COR-L47 (cell line): ENCODE data around the gene KCTD4.
"Not testable (repeated sequence)": the region's sequence is repeated elsewhere in the genome, so short reads cannot be mapped to it uniquely, and the experiment has no call there.

Experiments used
- DNase-seq: peaks from one replicate; lab custom pipeline; 2025; lab: John Stamatoyannopoulos, UW

Gene KCTD4

DNA sequence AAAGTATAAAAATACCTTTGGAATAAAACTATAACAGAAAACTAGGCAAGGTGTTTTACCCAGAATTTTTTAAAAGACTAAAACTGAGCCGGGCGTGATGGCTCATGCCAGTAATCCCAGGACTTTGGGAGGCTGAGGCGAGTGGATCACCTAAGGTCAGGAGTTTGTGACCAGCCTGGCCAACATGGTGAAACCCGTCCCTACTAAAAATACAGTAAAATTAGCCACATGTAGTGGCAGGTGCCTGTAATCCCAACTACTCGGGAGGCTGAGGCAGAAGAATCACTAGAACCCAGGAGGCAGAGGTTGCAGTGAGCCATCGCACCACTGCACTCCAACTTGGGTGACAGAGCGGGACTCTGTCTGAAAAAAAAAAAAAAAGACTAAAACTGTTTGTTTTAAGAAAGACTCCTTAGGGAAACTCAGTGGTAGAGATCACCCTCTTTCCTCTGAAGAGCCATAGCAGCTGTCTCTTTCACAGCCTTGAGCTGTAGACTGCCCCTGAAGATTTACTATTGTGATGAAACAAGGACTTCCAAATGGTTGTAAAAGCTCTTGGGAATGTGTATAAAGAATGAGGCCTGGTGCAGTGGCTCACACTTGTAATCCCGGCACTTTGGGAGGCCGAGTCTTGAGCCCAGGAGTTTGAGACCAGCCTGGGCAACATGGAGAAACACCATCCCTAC is 14.7 kb upstream of the KCTD4 start:
- no peak for DNase-seq

DNA sequence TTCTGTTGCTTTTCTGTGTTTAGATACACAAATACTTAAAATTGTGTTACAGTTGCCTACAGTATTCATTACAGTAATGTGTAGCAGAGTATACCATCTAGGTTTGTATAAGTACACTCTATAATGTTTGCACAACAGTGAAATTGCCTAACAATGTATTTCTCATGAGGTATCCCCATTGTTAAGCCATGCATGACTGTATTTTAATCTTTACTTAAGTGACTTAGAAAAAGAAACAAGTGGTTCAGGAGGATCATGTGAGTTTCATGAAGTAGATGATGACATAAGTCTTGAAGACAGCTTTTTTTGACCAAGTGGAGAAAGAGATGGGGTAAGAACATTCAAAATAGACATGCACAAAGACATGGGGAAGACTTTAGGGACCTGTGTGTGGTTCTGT is 8.4 kb upstream of the KCTD4 start:
- DNase-seq = no peak

DNA sequence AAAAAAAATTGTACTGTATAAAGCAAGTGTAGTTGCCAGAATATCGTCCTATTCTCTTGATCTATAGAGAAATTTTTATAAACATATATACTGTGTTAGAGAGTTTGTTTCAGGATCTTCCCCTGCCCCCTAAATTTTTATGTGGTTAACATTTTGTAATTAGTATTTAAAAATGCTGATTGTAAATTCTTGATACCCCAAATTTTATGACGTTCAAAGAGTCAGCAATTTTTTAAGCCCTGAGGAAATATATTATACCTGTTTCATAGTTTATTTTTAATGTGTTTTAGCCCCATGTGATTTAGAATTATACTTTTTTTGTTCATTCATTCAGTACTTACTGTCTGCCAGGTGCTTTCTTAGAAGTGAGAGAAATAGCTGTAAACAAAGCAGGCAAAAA is 7.3 kb upstream of the KCTD4 start:
- DNase-seq = no peak

DNA sequence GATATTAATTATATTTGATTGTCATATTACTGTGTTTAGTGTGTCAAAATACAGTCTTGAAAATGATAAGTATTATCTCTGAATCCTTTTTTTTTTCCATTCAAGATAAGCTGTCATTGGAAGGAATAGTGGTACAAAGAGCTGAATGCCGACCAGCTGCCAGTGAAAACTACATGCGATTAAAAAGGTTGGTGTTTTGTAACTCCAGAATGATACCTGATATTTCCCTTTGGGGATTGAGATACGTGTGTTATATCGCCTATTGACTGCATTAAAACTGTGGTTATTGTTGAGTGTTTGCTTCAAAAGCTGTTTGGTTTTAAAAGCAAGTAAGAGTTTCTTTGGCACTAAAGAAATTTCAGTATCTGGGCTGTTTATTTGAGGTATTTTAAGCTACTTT is 6.5 kb upstream of the KCTD4 start:
- DNase-seq = no peak

DNA sequence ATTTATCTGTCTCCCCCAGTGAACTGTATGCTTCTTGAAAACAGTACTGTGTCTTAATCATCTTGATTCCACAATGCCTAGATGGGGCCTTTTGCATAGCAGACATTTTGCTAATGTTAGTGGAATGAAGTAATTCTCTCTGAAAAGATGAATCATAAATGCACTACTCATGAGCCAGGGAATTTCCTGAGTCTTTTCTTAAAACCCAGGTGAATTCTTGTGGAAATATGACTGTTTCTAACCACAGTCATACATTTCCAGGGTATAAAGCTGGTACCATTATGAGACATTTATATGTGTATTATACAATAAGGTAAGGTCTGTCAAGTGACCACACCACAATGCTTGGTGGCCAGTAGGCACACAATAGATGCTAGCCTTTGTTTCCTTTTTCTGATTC is 5.5 kb upstream of the KCTD4 start:
- no peak for DNase-seq

DNA sequence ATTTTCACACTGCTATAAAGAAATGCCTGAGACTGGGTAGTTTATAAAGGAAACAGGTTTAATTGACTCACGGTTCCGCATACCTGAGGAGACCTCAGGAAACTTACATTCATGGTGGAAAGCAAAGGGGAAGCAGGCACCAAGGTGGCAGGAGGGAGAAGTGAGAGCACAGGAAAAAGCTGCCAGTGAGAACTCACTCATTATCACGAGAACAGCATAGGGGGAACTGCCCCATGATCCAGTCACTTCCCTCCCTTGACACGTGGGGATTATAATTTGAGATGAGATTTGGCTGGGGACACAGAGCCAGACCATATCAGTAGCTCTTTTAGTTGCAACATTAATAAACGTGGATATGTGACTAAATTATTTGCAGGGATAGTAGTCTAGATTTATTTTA is 4.3 kb upstream of the KCTD4 start:
- no peak for DNase-seq

DNA sequence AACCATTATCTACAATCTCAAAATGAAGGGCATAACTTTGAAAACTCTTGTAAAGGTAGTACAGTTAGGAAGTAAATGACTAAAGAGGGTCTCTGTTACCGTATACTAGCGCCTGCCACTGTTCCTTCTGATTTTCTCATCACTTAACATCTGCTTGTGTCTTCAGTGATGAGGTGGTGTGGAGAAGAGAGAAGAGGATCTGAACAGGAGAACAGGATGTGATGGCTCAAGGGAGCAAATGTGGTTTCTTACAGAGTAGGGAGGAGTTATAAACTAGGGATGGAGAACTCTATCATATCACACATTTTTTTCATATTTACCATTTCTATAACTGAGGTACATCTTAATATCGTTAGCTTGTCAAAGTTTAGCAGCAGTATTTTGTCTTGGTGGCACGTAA is 1.1 kb downstream of the KCTD4 start:
- no peak for DNase-seq

DNA sequence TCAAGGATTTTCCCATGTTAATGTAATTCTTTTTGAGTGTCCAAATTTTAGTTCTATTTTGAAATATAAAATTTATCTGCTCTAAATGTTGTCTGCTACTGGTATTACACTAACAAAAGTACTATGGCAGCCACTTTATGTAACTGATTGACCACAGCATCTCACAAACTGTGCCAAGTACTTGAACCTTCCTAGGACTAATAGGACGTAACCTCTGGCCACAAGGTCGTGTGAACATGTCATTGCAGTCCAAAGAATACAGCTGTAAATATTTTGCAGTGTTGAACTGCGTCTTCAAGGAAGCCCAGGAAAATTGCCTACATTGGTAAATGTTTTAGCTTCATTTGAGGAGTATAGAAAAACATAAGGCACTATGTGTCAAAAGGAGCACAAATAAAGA is 1.9 kb downstream of the KCTD4 start:
- no peak for DNase-seq

DNA sequence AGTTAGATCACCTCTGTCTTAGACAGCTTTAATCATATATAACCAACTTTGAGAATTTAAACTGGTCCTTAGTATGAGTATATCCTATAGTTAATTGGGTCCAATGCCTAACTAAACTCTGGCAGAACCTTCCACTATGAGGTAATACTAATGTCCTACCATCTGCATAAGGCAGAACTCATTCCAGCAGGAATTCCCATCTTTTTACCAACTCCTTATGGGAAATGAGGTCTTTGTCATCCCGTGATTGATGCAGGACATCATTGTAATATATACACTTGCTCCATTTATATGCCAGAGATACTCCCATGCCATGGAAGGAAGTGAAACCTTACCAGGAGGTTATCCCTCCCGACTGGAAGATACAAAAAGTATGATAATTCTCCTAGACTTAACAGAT is 2.8 kb downstream of the KCTD4 start:
- no peak for DNase-seq

DNA sequence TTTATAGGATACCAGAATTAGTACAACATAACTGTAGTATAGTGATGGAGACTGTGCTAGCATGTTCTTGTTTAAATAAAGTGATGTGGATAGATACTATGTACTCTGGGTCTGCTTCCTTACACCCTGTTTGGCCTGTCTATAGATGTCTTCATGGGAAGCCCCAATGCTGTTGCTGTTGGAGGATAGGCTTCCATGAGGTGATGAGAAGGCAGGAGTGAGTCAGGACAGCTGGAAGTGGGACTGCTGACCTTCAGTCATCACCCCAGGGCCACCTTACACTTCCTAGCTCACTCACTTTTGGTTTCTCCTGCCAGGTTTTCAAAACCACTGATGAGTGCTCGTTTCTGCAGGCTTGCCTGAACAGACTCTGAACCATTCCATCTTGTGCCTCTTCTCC is 4.2 kb downstream of the KCTD4 start:
- DNase-seq = no peak

DNA sequence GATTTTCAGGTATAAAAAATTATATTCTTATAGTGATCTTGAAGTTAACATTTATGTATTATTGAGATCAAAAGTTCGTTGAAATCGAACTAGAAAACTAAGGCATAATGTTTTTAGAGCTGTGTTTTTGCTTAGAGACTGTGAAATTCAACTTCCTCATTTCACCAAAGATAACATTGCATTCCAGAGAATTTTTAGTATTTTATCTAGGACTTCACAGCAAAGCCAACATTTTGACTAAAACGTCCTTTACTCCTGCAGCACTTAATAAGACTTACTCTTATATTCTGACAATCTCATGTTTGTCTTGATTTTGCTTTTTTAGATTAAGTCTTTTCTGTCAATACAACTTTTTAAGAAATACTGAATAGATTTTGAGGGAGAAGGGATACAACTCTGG is 4.7 kb downstream of the KCTD4 start:
- no peak for DNase-seq

DNA sequence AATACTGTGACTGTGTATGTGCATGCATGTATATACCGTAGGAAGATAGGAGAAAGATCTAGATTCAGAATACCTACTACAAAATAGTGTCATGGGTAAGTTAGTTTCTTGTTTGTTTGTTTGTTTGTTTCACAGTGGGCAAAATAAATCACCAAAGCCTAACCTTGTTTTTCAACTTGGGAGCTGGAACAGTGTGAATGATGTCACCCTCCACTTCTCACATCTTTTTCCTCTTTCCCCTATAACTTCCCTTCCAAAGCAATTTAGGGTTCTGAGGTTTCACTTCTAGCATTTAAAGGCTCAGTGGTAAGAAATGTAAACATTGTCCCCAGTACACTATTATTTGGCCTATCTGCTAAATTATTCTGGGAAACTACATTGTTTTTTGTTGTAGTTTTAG is 5.4 kb downstream of the KCTD4 start:
- DNase-seq = no peak

DNA sequence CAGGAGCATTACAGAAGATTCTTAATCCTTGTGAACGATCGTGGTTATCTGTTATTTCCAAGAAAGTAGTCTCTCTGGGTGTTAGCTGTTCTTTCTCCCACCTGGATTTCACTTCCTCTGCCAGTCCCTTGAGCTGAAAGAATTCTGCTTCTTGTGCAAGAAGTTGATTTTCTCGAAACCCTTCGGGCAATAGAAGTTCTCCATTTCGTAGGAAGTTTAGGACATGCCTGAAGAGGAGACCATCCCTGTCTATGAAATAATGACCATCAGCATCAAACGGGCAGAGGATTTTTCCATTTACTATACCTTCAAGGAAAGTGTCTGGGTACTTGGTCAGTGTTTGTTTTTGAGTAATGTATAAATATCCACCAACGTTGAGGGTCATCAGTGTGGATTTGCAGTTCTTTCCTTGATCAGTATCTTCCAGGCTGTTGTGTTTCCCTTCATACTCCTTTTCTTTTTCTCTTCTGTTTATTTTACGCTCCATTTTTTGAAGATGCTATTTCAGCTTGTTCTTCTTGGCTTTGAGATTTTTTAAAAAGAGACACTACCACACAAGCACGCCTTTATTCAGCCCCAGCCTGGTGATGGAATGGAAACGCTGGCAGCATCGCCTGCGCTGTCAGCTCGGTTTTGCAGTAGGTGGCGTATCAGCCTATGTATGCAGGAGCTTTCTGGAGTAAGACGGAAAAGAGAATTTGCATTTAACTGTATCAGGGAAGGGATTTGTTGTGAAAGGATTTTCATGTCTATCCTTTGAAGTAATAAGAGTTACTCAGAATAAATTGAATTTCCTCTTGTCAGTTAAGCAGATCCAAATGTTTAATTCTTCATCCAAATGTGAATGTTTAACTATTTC is 6.5 kb downstream of the KCTD4 start:
- DNase-seq = no peak

DNA sequence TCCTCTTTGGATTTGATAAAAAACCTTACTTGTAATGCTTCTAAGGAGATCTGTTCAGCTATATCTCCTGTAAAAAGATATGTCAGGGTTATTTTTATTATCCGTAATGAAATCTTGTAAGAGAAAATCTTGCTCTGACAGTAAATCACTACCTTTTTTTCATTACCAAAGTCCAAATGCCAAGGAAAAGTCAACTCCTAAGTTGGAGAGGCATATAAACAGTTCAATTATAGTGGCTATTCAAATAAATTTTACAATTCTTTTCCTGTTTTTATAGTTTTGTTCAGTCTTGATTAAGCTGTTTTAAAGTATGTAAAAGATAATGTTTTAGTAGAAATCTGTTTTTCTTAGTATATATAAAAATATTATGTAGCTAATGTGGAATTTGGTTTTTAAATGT is 9.0 kb downstream of the KCTD4 start:
- no peak for DNase-seq

DNA sequence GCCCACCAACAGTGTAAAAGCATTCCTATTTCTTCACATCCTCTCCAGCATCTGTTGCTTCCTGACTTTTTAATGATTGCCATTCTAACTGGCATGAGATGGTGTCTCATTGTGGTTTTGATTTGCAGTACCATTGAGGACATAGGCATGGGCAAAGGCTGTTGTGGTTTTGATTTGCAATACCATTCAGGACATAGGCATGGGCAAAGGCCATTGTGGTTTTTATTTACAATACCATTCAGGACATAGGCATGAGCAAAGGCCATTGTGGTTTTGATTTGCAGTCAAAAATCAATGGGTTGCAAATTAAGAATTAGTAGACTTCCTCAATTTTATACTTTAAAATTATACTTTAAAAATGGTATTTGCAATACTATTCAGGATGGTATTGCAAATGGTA is 11.3 kb downstream of the KCTD4 start:
- DNase-seq = not testable (repeated sequence)

DNA sequence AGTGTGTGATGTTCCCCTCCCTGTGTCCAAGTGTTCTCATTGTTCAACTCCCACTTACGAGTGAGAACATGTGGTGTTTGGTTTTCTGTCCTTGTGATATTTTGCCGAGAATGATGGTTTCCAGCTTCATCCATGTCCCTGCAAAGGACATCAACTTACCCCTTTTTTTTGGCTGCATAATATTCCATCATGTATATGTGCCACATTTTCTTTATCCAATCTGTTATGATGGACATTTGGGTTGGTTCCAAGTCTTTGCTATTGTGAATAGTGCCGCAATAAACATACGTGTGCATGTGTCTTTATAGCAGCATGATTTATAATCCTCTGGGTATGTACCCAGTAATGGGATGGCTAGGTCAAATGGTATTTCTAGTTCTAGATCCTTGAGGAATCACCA is 11.8 kb downstream of the KCTD4 start:
- DNase-seq = not testable (repeated sequence)

DNA sequence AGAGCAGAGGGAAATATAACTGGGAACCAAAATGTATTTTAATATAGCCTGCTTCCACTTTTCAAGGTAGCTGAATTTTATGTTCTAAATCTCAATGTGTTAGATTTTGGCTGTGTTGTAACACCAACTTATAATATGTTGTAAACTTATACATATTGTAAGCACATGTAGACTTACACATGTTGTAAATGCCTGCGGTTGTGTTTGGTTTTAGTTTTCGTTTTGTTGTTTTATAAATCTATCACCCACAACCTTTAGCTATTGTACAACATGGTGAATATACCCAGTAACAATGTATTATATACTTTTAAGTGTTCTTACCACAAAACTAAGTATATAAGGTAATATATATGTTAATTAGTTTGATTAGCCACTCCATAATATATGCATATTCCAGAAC is 15.6 kb downstream of the KCTD4 start:
- DNase-seq = no peak

DNA sequence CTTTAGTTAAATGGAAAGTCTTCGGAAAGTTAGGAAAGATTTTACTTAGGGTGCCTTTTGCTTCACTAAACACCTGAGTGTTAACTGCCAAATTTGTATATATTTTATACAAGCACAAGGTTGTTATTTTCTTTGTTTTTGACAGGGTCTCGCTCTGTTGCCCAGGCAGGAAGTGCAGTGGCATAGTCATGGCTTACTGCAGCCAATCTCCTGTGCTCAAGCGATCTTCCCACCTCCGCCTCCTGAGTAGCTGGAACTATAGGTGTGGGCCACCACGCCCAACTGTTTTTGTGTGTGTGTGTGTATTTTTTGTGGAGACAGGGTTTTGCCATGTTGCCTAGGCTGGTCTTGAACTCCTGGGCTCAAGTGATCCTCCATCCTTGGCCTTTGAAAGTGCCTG is 16.2 kb downstream of the KCTD4 start:
- no peak for DNase-seq

DNA sequence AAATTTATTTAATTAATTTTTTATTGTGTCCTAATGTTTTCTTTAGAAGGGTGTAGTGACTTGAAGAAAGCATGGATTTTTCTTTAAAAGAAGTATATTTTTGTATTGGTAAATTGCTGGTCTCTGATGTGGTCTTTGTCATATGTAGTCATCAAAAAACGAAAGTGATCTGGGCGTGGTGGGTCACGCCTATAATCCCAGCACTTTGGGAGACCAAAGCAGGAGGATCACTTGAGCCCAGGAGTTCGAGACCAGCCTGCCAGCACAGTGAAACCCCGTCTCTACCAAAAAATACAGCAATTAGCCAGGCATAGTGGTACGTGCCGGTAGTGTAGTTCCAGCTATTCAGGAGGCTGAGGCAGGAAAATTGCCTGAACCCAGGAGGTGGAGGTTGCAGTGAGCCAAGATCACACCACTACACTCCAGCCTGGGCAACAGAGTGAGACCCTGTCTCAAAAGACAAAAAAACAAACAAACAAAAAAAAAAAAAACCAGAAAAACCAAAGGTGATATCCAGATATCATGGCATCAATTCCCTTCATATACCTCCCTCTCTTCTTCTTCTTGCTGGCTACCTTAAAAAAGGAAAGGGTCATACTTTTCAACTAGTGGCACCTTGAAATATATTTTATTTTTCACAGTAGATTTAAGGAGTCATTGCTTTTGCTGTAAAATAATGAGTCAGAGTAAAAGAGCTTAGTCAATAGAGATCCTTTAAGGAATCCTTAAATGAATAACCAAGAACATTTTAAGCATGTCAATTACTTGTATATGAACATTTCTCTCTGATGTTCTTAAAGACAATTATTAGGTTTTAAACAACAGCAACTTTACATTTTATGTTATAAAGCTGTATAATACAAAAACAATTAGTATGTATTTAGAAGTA is 19.9 kb downstream of the KCTD4 start:
- no peak for DNase-seq

DNA sequence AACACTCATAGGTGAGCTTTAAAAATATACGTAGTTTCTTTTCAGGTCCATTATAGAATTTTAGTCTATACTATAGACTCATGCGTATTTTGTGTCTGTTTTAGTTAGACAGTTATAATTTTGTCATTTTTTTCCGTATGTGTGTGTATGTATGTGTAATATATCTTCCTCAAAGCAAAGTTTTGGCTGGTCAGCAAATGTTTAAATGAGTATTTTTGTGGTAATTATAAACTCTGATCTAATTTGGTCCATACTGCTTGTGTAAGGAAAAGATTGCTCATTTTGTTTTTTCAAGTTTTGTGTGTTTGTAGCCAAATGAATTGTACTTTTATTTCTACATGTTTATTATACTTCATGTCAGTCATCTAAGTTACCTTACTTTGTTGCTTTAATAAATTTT is 20.5 kb downstream of the KCTD4 start:
- DNase-seq = no peak

DNA sequence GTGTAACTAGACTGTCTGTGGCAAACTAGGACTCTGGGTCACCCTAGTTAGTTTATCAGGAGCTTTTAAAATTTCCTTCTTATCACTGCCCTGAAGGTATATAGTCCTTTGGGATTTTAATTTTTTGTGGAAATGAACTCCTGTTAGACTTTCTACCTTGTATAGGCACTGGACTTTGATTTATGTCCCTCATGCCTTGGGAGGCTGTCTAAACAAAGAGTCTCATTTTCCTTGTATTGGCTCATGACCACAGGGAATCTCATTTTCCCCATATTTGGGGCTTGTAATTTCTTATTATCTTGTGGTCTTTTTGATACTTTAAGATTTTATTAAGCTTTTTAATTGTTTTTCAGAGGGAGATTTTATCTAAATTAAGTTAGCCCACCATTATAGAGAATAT is 21.4 kb downstream of the KCTD4 start:
- no peak for DNase-seq

DNA sequence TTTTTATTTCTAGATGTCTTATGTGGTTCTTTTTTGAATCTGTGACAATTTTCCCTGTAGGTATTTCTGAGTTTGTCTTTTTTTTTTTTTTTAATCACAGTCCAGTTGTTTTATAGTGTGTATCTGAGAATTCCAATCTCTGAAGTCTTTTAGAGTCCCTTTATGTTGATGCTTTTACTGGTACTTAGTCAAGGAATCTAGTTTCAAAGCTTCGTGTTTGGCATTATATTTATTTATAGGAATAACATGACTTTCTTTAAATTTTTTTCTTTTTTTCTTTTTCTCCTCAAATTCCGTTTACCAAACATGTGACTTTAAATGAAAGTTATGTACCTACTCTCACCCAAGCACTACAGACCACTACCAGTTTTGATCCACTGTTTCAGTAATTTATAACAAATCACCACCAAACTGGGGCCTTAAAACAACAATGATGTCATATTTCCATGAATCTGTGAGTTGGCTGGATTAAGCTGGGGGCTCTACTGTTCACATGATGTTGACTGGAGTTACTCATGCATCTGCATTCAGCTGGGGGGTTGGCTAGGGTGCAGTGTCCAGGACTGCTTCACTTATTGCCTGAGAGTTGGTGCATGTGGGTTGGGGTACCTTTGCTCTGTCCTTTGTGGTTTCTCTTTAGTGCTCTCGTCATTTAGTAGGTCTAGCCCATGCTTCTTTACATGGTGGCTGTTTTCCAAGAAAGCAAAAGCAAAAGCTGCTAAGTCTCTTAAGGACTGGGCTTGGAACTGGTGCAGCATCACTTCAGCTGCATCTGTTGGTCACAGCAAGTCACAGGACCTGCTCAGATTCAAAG is 22.3 kb downstream of the KCTD4 start:
- DNase-seq = no peak
